ENCODE measurements around the gene GNAO1. TPM values are rescaled to one million over a fixed set of nuclear protein-coding genes. Genes with fewer than 3 reads are reported as not detected.
A peak's percentile ranks its signal among the peaks of the same experiment; 100 is the strongest.

Gene GNAO1
- total RNA-seq, 1 experiment from 2014 or later, result not detected

GRCh38 chr16:56260378-56261160 is 69.3 kb downstream of the GNAO1 start:
- DNase-seq (ENCODE audit: low spot score), result no peak
- in situ Hi-C loops (cut with HindIII; ENCODE audit: low sequenced_read_pairs), result no loop called here

GRCh38 chr16:56261656-56262055 is 70.4 kb downstream of the GNAO1 start:
- in situ Hi-C loops (cut with HindIII; ENCODE audit: low sequenced_read_pairs), result no loop called here
- DNase-seq (ENCODE audit: low spot score), result no peak

- DNase-seq (ENCODE audit: low spot score), result no peak
- in situ Hi-C loops (cut with HindIII; ENCODE audit: low sequenced_read_pairs), result no loop called here
Observed at GRCh38 chr16:56262148-56262547, 70.9 kb downstream of the GNAO1 start.

GRCh38 chr16:56262551-56263245 is 71.4 kb downstream of the GNAO1 start:
- no peak for DNase-seq (ENCODE audit: low spot score)
- in situ Hi-C loops (cut with HindIII; ENCODE audit: low sequenced_read_pairs), result no loop called here

- DNase-seq (ENCODE audit: low spot score), result no peak
- in situ Hi-C loops (cut with HindIII; ENCODE audit: low sequenced_read_pairs), result no loop called here
Observed at GRCh38 chr16:56263711-56264608, 72.7 kb downstream of the GNAO1 start.

- in situ Hi-C loops (cut with HindIII; ENCODE audit: low sequenced_read_pairs), result no loop called here
- no peak for DNase-seq (ENCODE audit: low spot score)
Observed at GRCh38 chr16:56264609-56264972, 73.3 kb downstream of the GNAO1 start.

GRCh38 chr16:56265184-56265583 is 73.9 kb downstream of the GNAO1 start:
- no peak for DNase-seq (ENCODE audit: low spot score)
- in situ Hi-C loops (cut with HindIII; ENCODE audit: low sequenced_read_pairs), result no loop called here

GRCh38 chr16:56265746-56266145 is 74.5 kb downstream of the GNAO1 start:
- in situ Hi-C loops (cut with HindIII; ENCODE audit: low sequenced_read_pairs), result no loop called here
- DNase-seq (ENCODE audit: low spot score), result no peak

GRCh38 chr16:56266641-56267607 is 75.6 kb downstream of the GNAO1 start:
- in situ Hi-C loops (cut with HindIII; ENCODE audit: low sequenced_read_pairs), result no loop called here
- no peak for DNase-seq (ENCODE audit: low spot score)

GRCh38 chr16:56267888-56268287 is 76.6 kb downstream of the GNAO1 start:
- DNase-seq (ENCODE audit: low spot score), result no peak
- in situ Hi-C loops (cut with HindIII; ENCODE audit: low sequenced_read_pairs), result no loop called here

- in situ Hi-C loops (cut with HindIII; ENCODE audit: low sequenced_read_pairs), result no loop called here
- no peak for DNase-seq (ENCODE audit: low spot score)
Observed at GRCh38 chr16:56268799-56269198, 77.5 kb downstream of the GNAO1 start.

GRCh38 chr16:56269281-56269680 is 78.0 kb downstream of the GNAO1 start:
- DNase-seq (ENCODE audit: low spot score), result no peak
- in situ Hi-C loops (cut with HindIII; ENCODE audit: low sequenced_read_pairs), result no loop called here

GRCh38 chr16:56269811-56270684 is 78.8 kb downstream of the GNAO1 start:
- peak; percentile 90 for DNase-seq (ENCODE audit: low spot score)
- in situ Hi-C loops (cut with HindIII; ENCODE audit: low sequenced_read_pairs), result no loop called here

GRCh38 chr16:56270828-56271227 is 79.5 kb downstream of the GNAO1 start:
- no peak for DNase-seq (ENCODE audit: low spot score)
- in situ Hi-C loops (cut with HindIII; ENCODE audit: low sequenced_read_pairs), result no loop called here

GRCh38 chr16:56272583-56272894 is 81.2 kb downstream of the GNAO1 start:
- in situ Hi-C loops (cut with HindIII; ENCODE audit: low sequenced_read_pairs), result no loop called here

GRCh38 chr16:56273615-56274014 is 82.3 kb downstream of the GNAO1 start:
- in situ Hi-C loops (cut with HindIII; ENCODE audit: low sequenced_read_pairs), result no loop called here
- no peak for DNase-seq (ENCODE audit: low spot score)

More at GRCh38 chr16:56272583-56272894, 81.2 kb downstream of the GNAO1 start:
- DNase-seq (ENCODE audit: low spot score), result no peak

GRCh38 chr16:56274369-56274768 is 83.1 kb downstream of the GNAO1 start:
- in situ Hi-C loops (cut with HindIII; ENCODE audit: low sequenced_read_pairs), result no loop called here
- DNase-seq (ENCODE audit: low spot score), result no peak

GRCh38 chr16:56275076-56275475 is 83.8 kb downstream of the GNAO1 start:
- no peak for DNase-seq (ENCODE audit: low spot score)
- in situ Hi-C loops (cut with HindIII; ENCODE audit: low sequenced_read_pairs), result no loop called here

Data from G401 (cell line).